ENCODE data around the gene SMIM45.

- no peak for TF ChIP-seq CTCF (conservative IDR thresholded peaks at IDR 0.05)
- TF ChIP-seq ZFX (IDR thresholded peaks at IDR 0.05), result no peak
Observed at GRCh38 chr22:41976070-41976901, 24.3 kb downstream of the SMIM45 start.

Data from C4-2B (cell line).